T-helper 2 cell treated with Interferon-gamma antibody and Interleukin-4, amounts not matched to agents 100 ng/mL and 5 ng/mL, for 36 hours (primary cell): ENCODE results near the gene GMPPA. TPM values are rescaled to one million over a fixed set of nuclear protein-coding genes. Genes with fewer than 3 reads are reported as not detected.

Experiments used
- intact Hi-C: fragments of 100-400 bp; cut with micrococcal nuclease; formaldehyde crosslinking; loops from one replicate; pipeline ENCODE4 v1.15.1; 2023
- total RNA-seq: library from RNA; stranded (reverse); gene quantifications from 2 replicates; pipeline ENCODE4 v1.2.3, GENCODE V29; 2022

Gene GMPPA
- 50.1 and 52.1 TPM in 2 replicates for total RNA-seq

GRCh38 chr2:219498280-219499057 is at the start of gene GMPPA:
Gene GMPPA, plus strand, starts transcription at chr2:219498891. Its CDS starts 1,085 bp downstream, at chr2:219499976.
- intact Hi-C loops = loop anchor here (1.0 to 10.0 kb wide), 7 partner anchors 11 to 786 kb away; partner anchors contain the start of genes CHPF, DNAJB2, STK11IP and TTLL4

- intact Hi-C loops = no loop called here
These were observed 49.1 kb upstream of the GMPPA start for GRCh38 chr2:219449609-219450008.

DNA sequence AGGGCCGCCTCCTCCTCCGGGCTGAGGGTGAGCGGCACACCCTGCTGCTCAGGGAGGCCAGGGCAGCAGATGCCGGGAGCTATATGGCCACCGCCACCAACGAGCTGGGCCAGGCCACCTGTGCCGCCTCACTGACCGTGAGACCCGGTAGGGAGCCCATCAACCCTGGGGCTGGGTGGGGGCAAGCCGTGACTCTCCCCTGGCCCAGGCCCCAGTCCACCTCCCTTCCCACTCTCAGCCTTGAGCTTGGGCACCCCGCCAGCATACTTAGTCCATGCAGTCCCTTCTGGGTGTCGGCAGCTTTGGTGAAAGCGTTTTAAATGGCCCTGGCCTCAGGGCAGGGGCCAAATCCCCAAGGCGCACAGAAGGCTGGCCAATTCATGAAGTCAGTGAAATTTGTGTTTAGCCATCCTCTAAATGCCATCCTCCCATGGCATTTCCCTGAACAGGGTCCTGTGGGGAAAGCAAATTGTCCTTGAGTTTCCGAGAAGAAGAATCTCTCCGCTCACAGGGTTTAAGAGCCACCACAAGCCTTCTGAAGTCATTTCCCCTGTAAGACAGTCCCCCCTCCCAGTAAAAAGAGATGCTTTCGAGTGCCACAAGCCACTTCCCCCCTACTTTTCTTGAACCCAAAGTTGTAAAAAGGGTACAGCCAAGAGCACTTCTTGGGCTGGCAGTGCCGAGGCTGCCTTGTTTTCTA is 46.9 kb upstream of the GMPPA start:
- intact Hi-C loops = no loop called here

- intact Hi-C loops = no loop called here
These were observed 46.1 kb upstream of the GMPPA start for GRCh38 chr2:219452361-219453317.

GRCh38 chr2:219453671-219454590 is 44.8 kb upstream of the GMPPA start:
- intact Hi-C loops = no loop called here

DNA sequence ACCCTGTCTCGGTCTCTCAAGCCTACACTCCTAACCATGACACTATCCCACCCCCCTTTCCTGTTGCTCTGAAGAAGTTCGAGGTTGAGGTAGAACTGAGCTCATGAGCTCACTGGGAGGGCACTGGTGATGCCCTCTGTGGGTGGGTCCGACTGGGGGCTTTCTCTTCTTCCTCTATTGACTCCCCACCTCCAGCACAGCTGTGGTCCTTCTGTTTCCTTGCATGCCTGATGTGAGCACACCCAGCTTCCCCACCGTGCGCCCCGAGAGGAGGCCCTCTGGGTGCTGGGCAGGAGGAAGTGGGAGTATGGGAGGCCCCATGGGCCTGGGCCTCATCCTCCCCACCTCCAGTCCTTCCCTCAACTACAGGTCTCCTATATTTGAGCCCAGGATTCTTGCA is 43.1 kb upstream of the GMPPA start:
- intact Hi-C loops = no loop called here

GRCh38 chr2:219457784-219458369 is 40.8 kb upstream of the GMPPA start:
- intact Hi-C loops = loop anchor here (1.0 kb wide), 1 partner anchor 55 kb away; no protein-coding TSS in a partner anchor

DNA sequence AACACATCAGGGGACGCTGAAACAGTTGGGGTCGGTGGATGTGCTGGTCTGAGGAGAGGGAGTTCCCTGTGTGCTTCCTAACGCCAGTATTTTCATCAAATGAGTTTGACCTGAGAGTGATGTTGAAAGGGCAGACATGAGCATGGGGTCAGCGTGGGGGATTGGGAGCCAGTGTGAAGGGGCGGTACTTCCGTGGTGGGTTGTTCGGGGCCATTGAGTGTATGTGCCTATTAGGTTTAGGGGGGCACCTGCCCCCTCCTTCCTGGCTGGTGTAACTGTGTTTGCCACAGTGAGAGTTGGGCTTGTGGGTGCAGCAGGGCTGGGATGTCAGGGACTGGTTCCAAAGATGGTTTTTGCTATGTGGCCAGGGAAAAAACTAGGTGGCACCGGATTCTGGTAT is 39.7 kb upstream of the GMPPA start:
- intact Hi-C loops = loop anchor here (1.0 kb wide), 2 partner anchors 56 to 71 kb away; no protein-coding TSS in a partner anchor

DNA sequence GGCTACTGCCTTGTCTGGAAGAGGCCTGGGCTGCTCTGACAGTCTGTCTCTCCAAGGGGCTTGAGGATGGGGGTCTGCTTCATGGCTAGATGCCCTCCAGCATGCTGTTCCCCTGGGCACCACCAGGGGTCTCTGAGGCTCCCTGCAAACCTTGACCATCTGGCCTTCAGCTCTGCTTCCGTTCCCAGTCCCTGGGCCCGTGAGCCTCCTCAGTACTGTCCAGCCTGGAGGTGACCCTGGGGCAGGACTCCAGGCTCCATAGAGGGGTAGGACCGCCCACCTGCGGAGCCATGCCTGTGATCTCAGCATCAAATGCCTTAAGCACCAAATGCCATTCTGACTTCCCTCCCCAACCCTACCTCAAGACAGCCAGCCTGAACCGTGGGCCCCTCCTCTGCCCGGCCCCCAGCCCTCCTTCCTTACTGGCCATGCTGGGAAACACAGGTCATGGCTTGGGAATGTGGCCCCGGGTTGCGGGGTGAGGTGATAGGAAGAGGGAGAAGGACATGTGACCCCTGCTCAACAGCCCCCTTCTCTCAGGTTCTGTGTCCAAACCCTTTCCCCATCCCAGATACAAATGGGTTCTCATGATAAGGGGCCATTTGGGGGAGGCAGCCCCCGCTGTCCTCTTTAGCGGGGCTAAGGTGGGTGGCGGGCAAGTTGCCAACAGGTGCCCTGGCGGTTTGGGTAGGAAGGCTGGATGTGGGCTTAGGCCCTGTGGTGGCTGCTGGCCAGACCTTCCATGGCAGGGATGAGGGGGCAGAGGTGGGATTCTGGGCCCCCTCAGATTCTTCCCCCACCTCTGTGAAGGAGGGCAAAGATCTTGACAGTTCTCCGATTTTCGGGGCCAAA is 39.0 kb upstream of the GMPPA start:
- intact Hi-C loops = loop anchor here (1.0 kb wide), 1 partner anchor 71 kb away; no protein-coding TSS in a partner anchor

GRCh38 chr2:219460424-219460926 is 38.2 kb upstream of the GMPPA start:
- intact Hi-C loops = no loop called here

GRCh38 chr2:219461047-219461514 is 37.6 kb upstream of the GMPPA start:
- intact Hi-C loops = no loop called here

- intact Hi-C loops = no loop called here
These were observed 37.0 kb upstream of the GMPPA start for GRCh38 chr2:219461669-219462068.

DNA sequence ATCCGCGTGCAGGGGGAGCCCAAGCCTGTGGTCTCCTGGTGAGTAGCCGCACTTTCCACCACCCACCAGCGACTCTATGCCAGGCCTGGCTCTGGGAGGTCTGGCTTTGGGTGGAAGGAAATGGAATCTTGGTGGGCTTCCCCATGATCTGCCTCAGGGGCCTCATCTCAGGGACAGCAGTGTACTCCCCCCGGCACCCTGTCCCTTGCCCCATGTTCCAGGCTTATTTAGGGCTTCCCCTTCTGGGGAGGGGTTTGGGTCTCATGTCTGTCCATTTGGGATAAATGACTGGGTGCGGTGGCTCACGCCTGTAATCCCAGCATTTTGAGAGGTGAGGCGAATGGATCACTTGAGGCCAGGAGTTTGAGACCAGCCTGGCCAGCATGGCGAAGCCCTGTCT is 36.3 kb upstream of the GMPPA start:
- intact Hi-C loops = no loop called here

- intact Hi-C loops = no loop called here
These were observed 34.2 kb upstream of the GMPPA start for GRCh38 chr2:219464286-219465032.

GRCh38 chr2:219465659-219466561 is 32.8 kb upstream of the GMPPA start:
- intact Hi-C loops = no loop called here

- intact Hi-C loops = no loop called here
These were observed 31.6 kb upstream of the GMPPA start for GRCh38 chr2:219466816-219467735.
